ENCODE measurements around the gene TMCO1. TPM values are rescaled to one million over a fixed set of nuclear protein-coding genes. Genes with fewer than 3 reads are reported as not detected.
"Not testable (repeated sequence)": the region's sequence is repeated elsewhere in the genome, so short reads cannot be mapped to it uniquely, and the experiment has no call there.

Gene TMCO1
- total and polyA plus RNA-seq, 2 experiments from 2014 or later = 126 to 207 TPM

DNA sequence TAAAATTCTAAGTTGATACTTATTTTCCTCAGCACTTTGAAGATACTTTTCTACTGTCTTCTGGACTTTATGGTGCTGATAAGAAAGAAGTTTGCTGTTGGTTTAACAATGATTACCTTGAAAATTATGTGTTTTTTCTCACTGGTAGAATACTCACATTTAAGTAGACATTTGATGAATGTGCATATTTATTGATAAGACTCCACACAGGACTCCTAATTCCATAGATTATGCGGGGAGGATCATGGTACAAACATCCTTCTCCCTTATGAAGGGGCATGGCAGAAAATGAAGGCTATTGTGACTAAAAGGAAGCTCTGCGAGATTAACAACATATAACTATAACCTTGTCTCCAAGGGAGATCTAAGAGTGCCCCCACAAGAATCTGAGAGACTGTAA is 41.8 kb downstream of the TMCO1 start:
- no peak overlapping the region for H3K9ac ChIP-seq
- no peak overlapping the region for H2AFZ ChIP-seq
- WGBS, 2 experiments (ENCODE audit: low coverage in 1 of 2, low lambda C conversion rate in 2 of 2, missing lambda C conversion rate in 2 of 2) = 97% methylated on average over 2 of the region's 2 CpGs
- H3K4me1 ChIP-seq (ENCODE audit: insufficient read depth) = no peaks in the 10 kb centered on the region
- H3K79me2 ChIP-seq (ENCODE audit: insufficient read depth) = no peaks in the 10 kb centered on the region; the same call in 1 of the 2 replicates
- no peak overlapping the region for H3K4me3 ChIP-seq
- H3K36me3 ChIP-seq (ENCODE audit: low read depth) = peaks cover 19% of the 10 kb centered on the region
- TF ChIP-seq EZH2 (IDR thresholded peaks at IDR 0.05; ENCODE audit: insufficient read depth, poor library complexity, severe bottlenecking) = no peak
- no peak for TF ChIP-seq EZH2phosphoT487 (IDR thresholded peaks at IDR 0.05; ENCODE audit: insufficient read depth, low read depth)
- no peak overlapping the region for H3K27ac ChIP-seq
- DNase-seq = no peak
- H3F3A ChIP-seq (ENCODE audit: insufficient read depth) = 0 out of 2 replicates have a peak, but pooled peaks cover 3% of the 10 kb centered on the region
- in situ Hi-C loops (cut with MboI) = loop anchor here (25.0 kb wide), 1 partner anchor 1110 kb away; the partner anchor contains the start of gene POGK
- no peak overlapping the region for H3K4me2 ChIP-seq (ENCODE audit: unreplicated experiment)
- no peaks in the 10 kb centered on the region for H3K27me3 ChIP-seq (replicated peaks; ENCODE audit: insufficient read depth)
- H3K9me3 ChIP-seq (ENCODE audit: low read depth) = no peaks in the 10 kb centered on the region
- no peaks in the 10 kb centered on the region for H3K9me2 ChIP-seq (ENCODE audit: insufficient read depth)
- no peaks in the 10 kb centered on the region for H4K20me1 ChIP-seq (ENCODE audit: insufficient read depth)

DNA sequence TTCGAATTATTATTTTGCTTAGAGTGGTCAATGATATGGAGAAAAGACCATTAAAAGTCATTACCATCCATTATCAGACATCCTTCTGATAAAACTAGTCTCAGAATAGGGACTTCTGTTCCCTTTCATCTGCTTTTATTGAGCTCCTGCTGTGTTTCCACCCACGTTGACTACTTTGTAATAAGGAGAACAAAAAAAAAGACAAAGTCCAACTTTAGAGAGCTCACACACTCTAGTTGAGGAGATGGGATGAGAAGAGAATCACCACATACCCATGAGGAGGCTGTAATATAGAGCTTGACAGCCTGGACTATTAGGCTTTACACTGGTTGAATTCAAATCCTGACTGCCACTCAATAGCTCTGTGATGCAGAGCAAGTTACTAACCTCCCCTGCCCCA is 42.5 kb downstream of the TMCO1 start:
- Histone ChIP-seq H3K27ac (no peak overlapping the region), H2AFZ (no peak overlapping the region), H3K79me2 (ENCODE audit: insufficient read depth) (no peaks in the 10 kb centered on the region), H3K4me3 (no peak overlapping the region), H3K9me3 (ENCODE audit: low read depth) (no peaks in the 10 kb centered on the region), H3K9ac (no peak overlapping the region), H3K36me3 (ENCODE audit: low read depth) (peaks cover 19% of the 10 kb centered on the region), H4K20me1 (ENCODE audit: insufficient read depth) (no peaks in the 10 kb centered on the region), H3K27me3 (replicated peaks; ENCODE audit: insufficient read depth) (no peaks in the 10 kb centered on the region), H3K9me2 (ENCODE audit: insufficient read depth) (no peaks in the 10 kb centered on the region), H3K4me2 (ENCODE audit: unreplicated experiment) (no peak overlapping the region), H3K4me1 (ENCODE audit: insufficient read depth) (no peaks in the 10 kb centered on the region), H3F3A (ENCODE audit: insufficient read depth) (0 out of 2 replicates have a peak, but pooled peaks cover 3% of the 10 kb centered on the region)
- no peak for TF ChIP-seq EZH2phosphoT487 (IDR thresholded peaks at IDR 0.05; ENCODE audit: insufficient read depth, low read depth)
- TF ChIP-seq EZH2 (IDR thresholded peaks at IDR 0.05; ENCODE audit: insufficient read depth, poor library complexity, severe bottlenecking) = no peak
- in situ Hi-C loops (cut with MboI) = loop anchor here (25.0 kb wide), 1 partner anchor 1111 kb away; the partner anchor contains the start of gene POGK
- no peak for DNase-seq
- 74 to 85% methylated on average over 2 of the region's 2 CpGs for whole genome bisulfite sequencing, 2 experiments (ENCODE audit: low coverage in 1 of 2, low lambda C conversion rate in 2 of 2, missing lambda C conversion rate in 2 of 2)

DNA sequence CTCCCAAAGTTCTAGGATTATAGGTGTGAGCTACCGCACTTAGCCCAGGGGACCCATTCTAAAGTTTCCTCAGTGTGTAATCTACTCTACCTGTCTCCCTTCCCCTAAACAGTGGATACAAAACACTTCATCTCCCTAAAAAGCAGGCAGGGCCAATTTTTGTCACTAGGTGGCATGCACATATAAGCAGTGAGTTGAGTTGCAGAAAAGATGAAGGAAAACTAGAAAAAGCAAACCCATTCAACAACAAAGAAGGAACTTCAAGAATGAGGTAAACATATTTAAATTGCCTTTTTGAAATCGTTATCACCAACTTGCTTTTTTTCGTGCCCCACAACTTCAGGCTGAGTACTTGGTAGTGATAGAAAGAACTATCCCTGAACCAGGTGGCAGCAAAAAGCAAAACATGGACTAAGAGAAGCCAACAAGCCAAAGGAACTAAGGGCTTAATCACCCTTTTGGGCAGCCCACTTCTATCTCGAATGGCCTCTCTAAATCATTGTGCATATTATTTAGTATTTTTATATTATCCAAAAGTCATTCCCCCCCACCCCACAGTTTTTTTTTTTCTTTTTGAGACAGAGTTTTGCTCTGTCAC is 50.7 kb downstream of the TMCO1 start:
- no peaks in the 10 kb centered on the region for H3K79me2 ChIP-seq (ENCODE audit: insufficient read depth)
- in situ Hi-C loops (cut with MboI) = loop anchor here (10.0 to 25.0 kb wide), 3 partner anchors 197 to 769 kb away; partner anchors contain the start of gene FAM78B
- no peaks in the 10 kb centered on the region for H3K9me3 ChIP-seq (ENCODE audit: low read depth)
- no peaks in the 10 kb centered on the region for H3K9me2 ChIP-seq (ENCODE audit: insufficient read depth)
- no peak overlapping the region for H3K27ac ChIP-seq
- no peaks in the 10 kb centered on the region for H3K27me3 ChIP-seq (replicated peaks; ENCODE audit: insufficient read depth)
- no peaks in the 10 kb centered on the region for H4K20me1 ChIP-seq (ENCODE audit: insufficient read depth)
- 0 out of 2 replicates have a peak, but pooled peaks cover 6% of the 10 kb centered on the region for H3F3A ChIP-seq (ENCODE audit: insufficient read depth)
- H3K4me3 ChIP-seq = no peak overlapping the region
- H3K4me2 ChIP-seq (ENCODE audit: unreplicated experiment) = no peak overlapping the region
- DNase-seq = peak; percentile 74
- no peak overlapping the region for H2AFZ ChIP-seq
- no peaks in the 10 kb centered on the region for H3K4me1 ChIP-seq (ENCODE audit: insufficient read depth)
- TF ChIP-seq EZH2 (IDR thresholded peaks at IDR 0.05; ENCODE audit: insufficient read depth, poor library complexity, severe bottlenecking) = no peak
- no peak for TF ChIP-seq EZH2phosphoT487 (IDR thresholded peaks at IDR 0.05; ENCODE audit: insufficient read depth, low read depth)
- WGBS, 2 experiments (ENCODE audit: low coverage in 1 of 2, low lambda C conversion rate in 2 of 2, missing lambda C conversion rate in 2 of 2) = 36 to 48% methylated on average over 4 of the region's 4 CpGs
- H3K36me3 ChIP-seq (ENCODE audit: low read depth) = no peaks in the 10 kb centered on the region
- no peak overlapping the region for H3K9ac ChIP-seq

DNA sequence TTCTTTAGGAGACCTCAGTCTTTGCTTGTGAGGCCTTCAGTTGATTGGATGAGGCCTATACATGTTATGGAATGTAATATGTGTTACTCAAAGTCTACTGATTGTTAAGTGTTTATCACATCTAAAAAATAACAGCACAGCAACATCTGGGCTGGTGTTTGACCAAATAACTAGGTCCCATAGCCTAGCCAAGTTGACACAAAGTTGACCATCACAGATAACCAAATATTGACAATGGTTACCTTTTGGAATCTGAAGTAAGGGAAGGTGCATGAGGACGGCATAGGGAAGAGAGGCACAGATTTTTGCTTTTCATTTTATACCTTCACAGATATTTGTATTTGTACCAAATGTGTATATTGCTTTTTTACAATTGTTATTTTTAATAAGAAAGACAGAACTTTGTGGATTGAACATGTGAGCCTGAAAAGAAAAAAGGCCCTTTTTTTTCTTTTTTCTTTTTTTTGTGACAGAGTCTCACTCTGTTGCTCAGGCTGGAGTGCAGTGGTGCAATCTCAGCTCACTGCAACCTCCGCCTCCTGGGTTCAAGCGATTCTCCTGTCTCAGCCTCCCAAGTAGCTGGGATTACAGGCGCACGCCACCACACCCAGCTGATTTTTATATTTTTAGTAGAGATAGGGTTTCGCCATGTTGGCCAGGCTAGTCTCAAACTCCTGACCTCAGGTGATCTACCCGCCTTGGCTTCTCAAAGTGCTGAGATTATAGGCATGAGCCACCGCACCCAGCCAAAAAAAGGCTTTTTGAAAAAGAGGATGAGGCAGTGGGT is 52.2 kb downstream of the TMCO1 start:
- H3F3A ChIP-seq (ENCODE audit: insufficient read depth); H4K20me1 ChIP-seq (ENCODE audit: insufficient read depth); DNase-seq; H3K9me2 ChIP-seq (ENCODE audit: insufficient read depth); H3K4me1 ChIP-seq (ENCODE audit: insufficient read depth); H3K4me3 ChIP-seq; H2AFZ ChIP-seq; H3K4me2 ChIP-seq (ENCODE audit: unreplicated experiment); H3K36me3 ChIP-seq (ENCODE audit: low read depth); H3K79me2 ChIP-seq (ENCODE audit: insufficient read depth); H3K27me3 ChIP-seq (replicated peaks; ENCODE audit: insufficient read depth); H3K9me3 ChIP-seq (ENCODE audit: low read depth); H3K9ac ChIP-seq; H3K27ac ChIP-seq: not testable (repeated sequence)
- 89 to 92% methylated on average over 8 of the region's 8 CpGs for WGBS, 2 experiments (ENCODE audit: low coverage in 1 of 2, low lambda C conversion rate in 2 of 2, missing lambda C conversion rate in 2 of 2)
- in situ Hi-C loops (cut with MboI) = loop anchor here (10.0 to 25.0 kb wide), 3 partner anchors 198 to 771 kb away; partner anchors contain the start of gene FAM78B

Data from GM23248 (cell line).